SK-N-SH treated with all-trans-retinoic acid at 6 μM for 48 hours (cell line): ENCODE data around the gene TMOD3.

Source experiments
- ATAC-seq: fragments of 200-7000 bp; cut with Tn5 transposase; 3 replicates; pipeline ENCODE4 v1.9.1; 2020; ENCODE audit warnings: mild to moderate bottlenecking, moderate library complexity
- BACH2 ChIP-seq: fragments of 250-450 bp; sonication (Bioruptor Pico); IDR thresholded peaks from 2 replicates; pipeline ENCODE4 v1.9.0; 2021; ENCODE audit warnings: mild to moderate bottlenecking, borderline replicate concordance
- CSDC2 ChIP-seq: fragments of 250-450 bp; sonication (Bioruptor Pico); IDR thresholded peaks from 2 replicates; pipeline ENCODE4 v1.5.0; 2020; ENCODE audit warnings: mild to moderate bottlenecking, moderate library complexity
- CSRNP3 ChIP-seq: fragments of 250-450 bp; sonication (Bioruptor Pico); IDR thresholded peaks from 2 replicates; pipeline ENCODE4 v1.5.1; 2021; ENCODE audit warnings: mild to moderate bottlenecking, moderate library complexity
- ESRRG ChIP-seq: fragments of 250-450 bp; sonication (Bioruptor Pico); IDR thresholded peaks from 2 replicates; pipeline ENCODE4 v1.6.1; 2021; ENCODE audit warnings: mild to moderate bottlenecking
- GLIS3 ChIP-seq: fragments of 250-450 bp; sonication (Bioruptor Pico); IDR thresholded peaks from 2 replicates; pipeline ENCODE4 v1.5.0; 2020; ENCODE audit warnings: mild to moderate bottlenecking, moderate library complexity
- ISL1 ChIP-seq: fragments of 250-450 bp; sonication (Bioruptor Pico); IDR thresholded peaks from 2 replicates; pipeline ENCODE4 v2.1.2; 2022; ENCODE audit warnings: mild to moderate bottlenecking, moderate library complexity
- OSR1 ChIP-seq: fragments of 250-450 bp; sonication (Bioruptor Pico); IDR thresholded peaks from 2 replicates; pipeline ENCODE4 v1.8.0; 2022; ENCODE audit warnings: moderate library complexity, mild to moderate bottlenecking, inconsistent platforms
- POU6F1 ChIP-seq: fragments of 250-450 bp; sonication (Bioruptor Pico); IDR thresholded peaks from 2 replicates; pipeline ENCODE4 v1.8.0; 2021; ENCODE audit warnings: low read depth, mild to moderate bottlenecking, moderate library complexity, borderline replicate concordance
- PPARA ChIP-seq: fragments of 250-450 bp; sonication (Bioruptor Pico); IDR thresholded peaks from 2 replicates; pipeline ENCODE4 v1.5.0; 2020; ENCODE audit warnings: mild to moderate bottlenecking, borderline replicate concordance
- RARB ChIP-seq: fragments of 250-450 bp; sonication (Bioruptor Pico); IDR thresholded peaks from 2 replicates; pipeline ENCODE4 v1.8.0; 2021; ENCODE audit warnings: mild to moderate bottlenecking, moderate library complexity
- SNAI2 ChIP-seq: fragments of 250-450 bp; sonication (Bioruptor Pico); IDR thresholded peaks from 2 replicates; pipeline ENCODE4 v1.5.0; 2020; ENCODE audit warnings: mild to moderate bottlenecking, moderate library complexity
- TCF4 ChIP-seq: fragments of 250-450 bp; sonication (Bioruptor Pico); IDR thresholded peaks from 2 replicates; pipeline ENCODE4 v1.8.0; 2021; ENCODE audit warnings: mild to moderate bottlenecking, moderate library complexity, borderline replicate concordance
- TOX ChIP-seq: fragments of 250-450 bp; sonication (Bioruptor Pico); IDR thresholded peaks from 2 replicates; pipeline ENCODE4 v1.8.0; 2021; ENCODE audit warnings: mild to moderate bottlenecking, moderate library complexity, borderline replicate concordance
- ZC3H10 ChIP-seq: fragments of 250-450 bp; sonication (Bioruptor Pico); IDR thresholded peaks from 2 replicates; pipeline ENCODE4 v1.5.1; 2021; ENCODE audit warnings: mild to moderate bottlenecking, moderate library complexity
- ZFP30 ChIP-seq: fragments of 450-650 bp; formaldehyde crosslinking; IDR thresholded peaks from 2 replicates; pipeline ENCODE4 v1.5.0; 2022; ENCODE audit warnings: mild to moderate bottlenecking, moderate library complexity
- ZNF70 ChIP-seq: fragments of 450-650 bp; formaldehyde crosslinking; IDR thresholded peaks from 2 replicates; pipeline ENCODE4 v1.5.0; 2020; ENCODE audit warnings: mild to moderate bottlenecking, moderate library complexity
- ZNF8 ChIP-seq: fragments of 450-650 bp; formaldehyde crosslinking; IDR thresholded peaks from 2 replicates; pipeline ENCODE4 v1.5.0; 2020; ENCODE audit warnings: mild to moderate bottlenecking, moderate library complexity
- TF ChIP-seq, protein P1 (sequence below): fragments of 250-450 bp; sonication (Bioruptor Pico); IDR thresholded peaks from 2 replicates; pipeline ENCODE4 v1.8.0; 2020; ENCODE audit warnings: mild to moderate bottlenecking, moderate library complexity, borderline replicate concordance
- TF ChIP-seq, protein P2 (sequence below): fragments of 250-450 bp; sonication (Bioruptor Pico); IDR thresholded peaks from 2 replicates; pipeline ENCODE4 v1.5.1; 2020; ENCODE audit warnings: low read depth, mild to moderate bottlenecking, moderate library complexity

TMOD3 gene

DNA sequence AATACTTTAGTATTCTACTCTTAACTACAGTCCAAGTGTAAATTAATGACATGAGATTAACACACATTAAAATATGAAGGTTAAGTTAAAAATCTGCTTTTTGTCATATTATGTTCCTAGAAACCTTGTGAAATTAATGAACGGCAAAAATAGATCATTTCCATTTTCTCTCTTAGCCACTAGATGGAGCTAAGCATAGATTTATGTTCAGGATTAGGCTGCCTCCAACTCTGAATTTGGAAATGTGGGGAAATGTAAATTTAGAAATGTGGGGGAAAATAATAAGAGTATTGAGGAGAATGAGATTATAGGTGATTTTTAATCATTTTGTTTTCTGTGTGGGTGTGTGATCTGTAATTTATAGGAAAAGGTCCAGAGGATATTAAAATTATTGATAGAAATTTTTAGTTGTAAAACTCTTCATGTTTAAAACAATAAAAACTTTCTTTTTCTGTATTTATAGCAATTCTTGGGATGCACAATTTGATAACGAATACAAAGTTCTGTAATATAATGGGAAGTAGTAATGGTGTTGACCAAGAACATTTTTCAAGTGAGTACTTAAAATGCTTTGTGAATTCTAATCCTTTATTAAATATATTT is 59.2 kb downstream of the TMOD3 start:
- TF ChIP-seq, protein P1, sequence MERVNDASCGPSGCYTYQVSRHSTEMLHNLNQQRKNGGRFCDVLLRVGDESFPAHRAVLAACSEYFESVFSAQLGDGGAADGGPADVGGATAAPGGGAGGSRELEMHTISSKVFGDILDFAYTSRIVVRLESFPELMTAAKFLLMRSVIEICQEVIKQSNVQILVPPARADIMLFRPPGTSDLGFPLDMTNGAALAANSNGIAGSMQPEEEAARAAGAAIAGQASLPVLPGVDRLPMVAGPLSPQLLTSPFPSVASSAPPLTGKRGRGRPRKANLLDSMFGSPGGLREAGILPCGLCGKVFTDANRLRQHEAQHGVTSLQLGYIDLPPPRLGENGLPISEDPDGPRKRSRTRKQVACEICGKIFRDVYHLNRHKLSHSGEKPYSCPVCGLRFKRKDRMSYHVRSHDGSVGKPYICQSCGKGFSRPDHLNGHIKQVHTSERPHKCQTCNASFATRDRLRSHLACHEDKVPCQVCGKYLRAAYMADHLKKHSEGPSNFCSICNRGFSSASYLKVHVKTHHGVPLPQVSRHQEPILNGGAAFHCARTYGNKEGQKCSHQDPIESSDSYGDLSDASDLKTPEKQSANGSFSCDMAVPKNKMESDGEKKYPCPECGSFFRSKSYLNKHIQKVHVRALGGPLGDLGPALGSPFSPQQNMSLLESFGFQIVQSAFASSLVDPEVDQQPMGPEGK (CRISPR knock-in tag): no peak
- TF ChIP-seq PPARA (CRISPR knock-in tag) (no peak), CSRNP3 (CRISPR knock-in tag) (no peak), OSR1 (no peak)
- ATAC-seq: peak; percentile 61

DNA sequence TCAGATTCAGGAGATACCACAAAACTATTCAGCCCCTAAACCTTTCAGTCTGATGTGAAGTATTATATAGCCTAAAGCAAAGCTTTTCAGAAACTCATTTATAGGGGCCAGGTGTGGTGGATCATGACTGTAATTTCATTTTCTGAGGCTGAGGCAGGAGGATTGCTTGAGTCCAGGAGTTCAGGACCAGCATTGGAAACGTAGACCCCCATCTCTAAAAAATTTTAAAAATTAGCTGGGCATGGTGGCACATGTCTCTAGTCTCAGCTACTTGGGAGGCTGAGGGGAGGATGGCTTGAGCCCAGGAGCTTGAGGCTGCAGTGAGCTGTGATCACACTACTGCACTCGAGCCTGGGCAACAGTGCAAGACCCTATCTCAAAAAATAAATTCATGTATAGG is 60.0 kb downstream of the TMOD3 start:
- TF ChIP-seq OSR1 (no peak), TOX (CRISPR knock-in tag) (no peak), ZNF70 (CRISPR knock-in tag) (no peak), BACH2 (CRISPR knock-in tag) (no peak), CSDC2 (no peak), ESRRG (no peak), CSRNP3 (CRISPR knock-in tag) (no peak), RARB (CRISPR knock-in tag) (no peak), POU6F1 (CRISPR knock-in tag) (no peak), ZNF8 (no peak), GLIS3 (CRISPR knock-in tag) (no peak), TCF4 (CRISPR knock-in tag) (no peak)
- TF ChIP-seq, protein P2, sequence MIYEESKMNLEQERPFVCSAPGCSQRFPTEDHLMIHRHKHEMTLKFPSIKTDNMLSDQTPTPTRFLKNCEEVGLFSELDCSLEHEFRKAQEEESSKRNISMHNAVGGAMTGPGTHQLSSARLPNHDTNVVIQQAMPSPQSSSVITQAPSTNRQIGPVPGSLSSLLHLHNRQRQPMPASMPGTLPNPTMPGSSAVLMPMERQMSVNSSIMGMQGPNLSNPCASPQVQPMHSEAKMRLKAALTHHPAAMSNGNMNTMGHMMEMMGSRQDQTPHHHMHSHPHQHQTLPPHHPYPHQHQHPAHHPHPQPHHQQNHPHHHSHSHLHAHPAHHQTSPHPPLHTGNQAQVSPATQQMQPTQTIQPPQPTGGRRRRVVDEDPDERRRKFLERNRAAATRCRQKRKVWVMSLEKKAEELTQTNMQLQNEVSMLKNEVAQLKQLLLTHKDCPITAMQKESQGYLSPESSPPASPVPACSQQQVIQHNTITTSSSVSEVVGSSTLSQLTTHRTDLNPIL: no peak
- no peak for ATAC-seq

- TF ChIP-seq OSR1 (no peak), ISL1 (CRISPR knock-in tag) (no peak), BACH2 (CRISPR knock-in tag) (no peak), SNAI2 (CRISPR knock-in tag) (no peak), ZC3H10 (no peak), ZFP30 (CRISPR knock-in tag) (no peak), CSDC2 (no peak), RARB (CRISPR knock-in tag) (no peak), POU6F1 (CRISPR knock-in tag) (no peak), ZNF70 (CRISPR knock-in tag) (no peak)
- TF ChIP-seq, protein P1 (CRISPR knock-in tag): no peak
- TF ChIP-seq, protein P2: no peak
- ATAC-seq: no peak
Measured at GRCh38 chr15:51904421-51904820, 75.0 kb downstream of the TMOD3 start.
